GM19193 (cell line): ENCODE results near the gene SHISAL1.

Source experiments
- POLR2A ChIP-seq: IDR thresholded peaks from 4 replicates; pipeline ENCODE4 v1.6.1; 2011; ENCODE audit not compliant: insufficient read depth, insufficient read length; ENCODE audit errors: extremely low read depth

SHISAL1 gene

DNA sequence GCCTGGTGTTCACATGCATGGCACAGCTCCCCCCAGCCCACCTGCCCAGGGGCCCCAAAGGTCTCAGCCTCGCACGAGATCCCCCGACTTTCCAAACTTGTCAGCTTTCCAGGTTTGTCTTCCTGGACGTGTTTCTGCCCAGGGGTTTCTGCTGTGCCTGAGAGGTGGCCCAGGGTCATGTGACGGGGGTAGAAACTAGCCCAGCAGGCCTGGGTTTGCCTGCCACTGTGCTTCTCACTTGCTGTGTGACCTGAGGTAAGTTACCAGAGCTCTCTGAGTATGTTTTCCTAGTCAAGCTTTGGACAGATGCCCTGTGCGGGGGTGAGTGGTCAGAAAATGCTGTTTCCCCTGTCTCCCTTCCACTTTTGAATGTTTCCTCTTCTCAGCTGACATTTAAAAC, 38.3 kb upstream of the SHISAL1 start:
- TF ChIP-seq POLR2A, result no peak

DNA sequence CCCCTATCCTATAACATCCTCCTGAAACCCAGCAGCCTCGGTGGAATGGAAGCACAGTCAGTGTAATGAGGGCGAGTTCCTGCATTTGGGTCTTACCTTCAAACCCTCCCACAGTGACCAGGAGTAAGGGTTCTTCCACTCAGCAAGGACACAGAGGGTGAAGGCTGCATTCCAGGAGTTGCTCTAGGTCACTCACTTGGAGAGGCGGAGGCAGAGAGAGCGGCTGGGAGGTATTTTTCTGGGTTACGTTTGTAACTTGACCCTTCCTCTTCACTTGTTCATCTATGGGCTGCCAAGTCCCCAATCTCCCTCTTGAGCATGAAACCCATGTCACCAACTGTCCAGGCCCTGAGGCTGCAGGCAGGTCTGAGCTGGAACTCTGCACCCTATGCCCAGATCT, 36.8 kb upstream of the SHISAL1 start:
- no peak for TF ChIP-seq POLR2A

DNA sequence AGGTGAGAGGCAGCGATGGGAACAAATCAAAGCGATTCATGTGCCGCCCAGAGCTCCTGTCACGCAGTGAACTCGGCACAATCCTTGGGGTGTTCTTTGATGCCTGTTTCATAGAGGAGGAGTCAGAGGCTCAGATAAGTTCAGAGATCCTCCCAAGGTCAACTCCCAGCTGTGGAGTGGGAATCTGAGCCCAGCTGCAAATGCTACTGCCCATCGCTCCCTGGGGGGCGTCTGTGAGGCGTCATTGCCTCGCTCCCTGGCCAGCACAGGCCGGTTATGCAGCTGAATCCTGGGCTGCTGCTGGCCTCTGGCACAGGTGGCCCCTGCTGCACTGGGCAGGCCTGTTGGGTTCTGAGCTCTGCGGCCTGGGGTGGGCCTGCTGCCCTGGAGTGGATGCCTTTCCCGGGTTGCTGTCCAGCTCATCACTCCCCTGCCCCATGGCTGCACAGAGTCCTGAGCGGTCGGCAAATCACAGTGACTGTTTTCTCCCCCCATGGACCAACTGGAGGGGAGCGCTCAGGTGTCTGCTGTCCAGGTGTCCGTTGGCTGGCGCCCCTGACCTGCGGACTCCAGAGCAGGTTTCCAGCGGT, 36.3 kb upstream of the SHISAL1 start:
- TF ChIP-seq POLR2A, result no peak

DNA sequence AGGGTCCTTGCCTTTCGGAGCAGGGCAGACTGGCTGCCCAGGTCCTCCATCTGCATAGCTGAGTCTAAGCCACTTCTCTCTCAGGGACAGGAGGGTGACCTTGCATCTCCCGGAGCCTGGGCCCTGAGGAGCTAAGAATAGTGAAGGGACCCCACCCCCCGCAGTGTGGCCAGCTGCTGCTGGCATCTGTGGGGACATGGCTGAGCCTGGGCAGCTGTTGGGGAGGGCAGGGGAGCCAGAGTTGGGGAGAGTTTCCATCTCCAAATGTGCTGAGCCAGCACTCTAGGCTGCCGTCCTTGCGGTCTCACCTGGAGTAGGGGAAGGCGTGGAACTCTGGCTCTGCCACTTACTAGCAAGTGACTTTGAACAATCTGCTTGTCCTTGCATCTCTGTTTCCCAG, 34.8 kb upstream of the SHISAL1 start:
- TF ChIP-seq POLR2A, result no peak

DNA sequence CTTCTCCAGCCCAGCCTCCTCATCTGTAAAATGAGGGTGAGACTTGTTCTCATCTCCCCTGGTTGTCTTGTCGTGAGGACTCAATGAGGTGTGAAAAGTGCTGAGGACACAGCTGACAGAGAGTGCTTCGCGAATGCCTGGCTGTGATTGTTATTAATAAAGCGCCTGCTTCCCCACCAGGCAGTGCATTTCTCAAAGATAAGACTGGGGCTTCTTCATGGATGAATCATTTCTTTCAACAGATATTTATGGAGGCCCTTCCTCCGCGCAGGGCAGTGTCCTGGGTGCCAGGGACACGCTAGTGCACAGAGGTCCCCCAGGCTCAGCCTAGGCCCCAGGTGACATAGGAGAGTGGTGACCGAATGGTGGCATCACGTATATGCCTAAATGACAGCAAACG, 34.3 kb upstream of the SHISAL1 start:
- TF ChIP-seq POLR2A, result no peak

DNA sequence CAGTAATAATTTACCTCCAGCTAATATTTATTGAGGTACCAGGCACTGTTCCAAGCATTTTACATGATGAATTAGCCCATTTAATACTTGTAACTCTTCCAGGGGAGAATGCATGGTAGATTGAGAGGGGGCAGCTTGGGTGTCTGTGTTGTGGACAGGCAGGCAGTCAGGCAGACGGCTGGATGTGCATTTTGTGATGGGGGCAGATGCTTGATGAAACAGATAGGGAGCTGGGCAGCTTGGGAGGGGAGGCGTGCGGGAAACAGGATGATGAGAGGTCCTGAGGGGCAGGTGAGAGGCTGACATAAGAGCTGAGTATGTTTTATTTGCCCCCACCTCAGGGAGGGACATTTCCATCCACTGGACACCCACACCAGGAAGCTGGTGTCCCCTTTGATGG, 33.1 kb upstream of the SHISAL1 start:
- TF ChIP-seq POLR2A, result no peak

DNA sequence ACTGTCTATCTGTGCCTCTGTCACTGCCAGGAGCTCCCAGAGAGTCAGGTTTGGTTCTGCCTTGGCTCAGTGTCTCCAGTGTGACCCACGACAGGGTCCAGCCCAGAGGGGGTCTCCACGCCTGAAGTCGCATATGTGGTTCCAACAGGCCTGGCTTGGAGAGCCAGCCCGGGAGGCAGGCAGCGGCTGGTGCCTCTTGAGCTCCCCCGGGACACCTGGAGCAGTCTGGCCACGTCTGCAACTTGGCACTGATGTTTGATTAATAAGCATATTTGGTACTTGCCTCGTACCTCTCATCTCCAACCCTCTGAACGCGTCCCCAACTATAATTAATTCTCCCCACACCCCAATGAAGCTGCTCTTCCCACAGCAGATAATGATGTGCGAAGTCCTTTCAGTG, 31.7 kb upstream of the SHISAL1 start:
- no peak for TF ChIP-seq POLR2A

DNA sequence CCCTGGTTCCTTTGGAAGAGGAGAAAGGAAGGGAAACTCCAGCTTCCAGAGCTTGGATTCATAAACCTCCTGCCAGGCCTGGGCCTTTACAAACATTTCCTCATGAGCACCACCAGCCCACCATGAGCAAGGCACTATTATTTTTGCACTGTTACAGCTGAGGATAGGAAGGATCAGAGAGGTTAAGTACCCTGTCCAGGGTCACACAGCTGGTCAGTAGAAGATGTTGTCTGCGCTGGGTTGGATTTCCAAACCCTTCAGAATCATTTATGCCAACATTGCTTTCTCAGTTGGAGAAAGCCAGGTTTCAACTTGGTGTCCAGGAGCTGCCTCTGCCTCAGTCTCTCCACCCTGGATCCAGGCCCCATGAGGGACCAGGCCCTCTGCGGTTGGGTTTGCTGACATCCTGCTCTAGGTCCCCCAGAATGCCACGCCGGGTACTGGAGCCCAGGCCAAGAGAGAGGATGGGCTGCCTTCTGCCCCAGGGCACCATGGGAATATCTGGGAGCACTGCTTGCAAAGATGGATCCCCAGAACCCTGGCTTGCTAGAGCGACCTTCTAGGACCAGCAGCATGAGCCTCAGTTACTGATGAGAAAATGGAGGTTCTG, 29.7 kb upstream of the SHISAL1 start:
- TF ChIP-seq POLR2A, result no peak

DNA sequence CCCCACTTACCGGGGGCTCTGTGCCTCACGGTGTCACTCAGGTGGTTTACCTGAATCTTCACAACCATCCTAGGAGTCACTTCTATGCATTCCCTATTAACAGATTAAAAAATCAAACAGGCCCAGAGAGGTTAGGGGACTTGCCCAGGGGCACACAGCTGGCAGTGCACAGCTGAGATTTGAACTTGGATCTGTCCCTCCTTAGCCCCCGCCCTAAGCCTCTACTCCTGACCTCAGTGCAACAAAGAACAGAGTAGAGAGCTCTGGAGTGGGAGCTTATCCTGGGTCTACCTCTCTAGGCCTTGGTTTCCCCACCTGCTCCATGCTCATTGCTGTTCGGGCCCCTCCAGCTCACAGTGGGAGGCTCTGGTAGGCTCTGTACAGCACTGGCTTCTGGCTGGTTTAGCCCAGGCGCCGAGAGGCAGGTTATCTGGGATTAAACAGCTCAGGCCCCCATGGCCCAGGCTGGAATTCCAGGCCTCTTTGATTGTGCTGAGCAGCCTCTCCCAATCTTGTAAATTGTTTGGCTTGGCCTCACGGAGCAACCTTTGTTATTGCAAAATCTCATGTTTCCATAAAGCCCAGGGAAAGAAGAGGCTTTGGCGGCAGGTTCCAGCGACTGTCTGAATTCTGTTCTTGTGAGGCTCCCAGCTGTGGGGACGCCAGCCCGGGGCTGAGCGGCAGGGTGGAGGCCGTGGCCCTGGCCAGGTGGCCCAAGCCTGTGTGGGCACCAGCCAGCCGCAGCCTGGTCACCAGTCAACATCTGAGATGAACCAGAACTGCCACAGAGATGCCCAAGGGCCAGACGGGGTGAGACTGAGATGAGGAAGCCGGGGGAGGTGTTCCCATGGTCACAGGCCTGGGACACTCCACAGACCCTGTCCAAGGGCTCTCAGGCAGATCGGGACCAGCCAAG, 28.9 kb upstream of the SHISAL1 start:
- no peak for TF ChIP-seq POLR2A

DNA sequence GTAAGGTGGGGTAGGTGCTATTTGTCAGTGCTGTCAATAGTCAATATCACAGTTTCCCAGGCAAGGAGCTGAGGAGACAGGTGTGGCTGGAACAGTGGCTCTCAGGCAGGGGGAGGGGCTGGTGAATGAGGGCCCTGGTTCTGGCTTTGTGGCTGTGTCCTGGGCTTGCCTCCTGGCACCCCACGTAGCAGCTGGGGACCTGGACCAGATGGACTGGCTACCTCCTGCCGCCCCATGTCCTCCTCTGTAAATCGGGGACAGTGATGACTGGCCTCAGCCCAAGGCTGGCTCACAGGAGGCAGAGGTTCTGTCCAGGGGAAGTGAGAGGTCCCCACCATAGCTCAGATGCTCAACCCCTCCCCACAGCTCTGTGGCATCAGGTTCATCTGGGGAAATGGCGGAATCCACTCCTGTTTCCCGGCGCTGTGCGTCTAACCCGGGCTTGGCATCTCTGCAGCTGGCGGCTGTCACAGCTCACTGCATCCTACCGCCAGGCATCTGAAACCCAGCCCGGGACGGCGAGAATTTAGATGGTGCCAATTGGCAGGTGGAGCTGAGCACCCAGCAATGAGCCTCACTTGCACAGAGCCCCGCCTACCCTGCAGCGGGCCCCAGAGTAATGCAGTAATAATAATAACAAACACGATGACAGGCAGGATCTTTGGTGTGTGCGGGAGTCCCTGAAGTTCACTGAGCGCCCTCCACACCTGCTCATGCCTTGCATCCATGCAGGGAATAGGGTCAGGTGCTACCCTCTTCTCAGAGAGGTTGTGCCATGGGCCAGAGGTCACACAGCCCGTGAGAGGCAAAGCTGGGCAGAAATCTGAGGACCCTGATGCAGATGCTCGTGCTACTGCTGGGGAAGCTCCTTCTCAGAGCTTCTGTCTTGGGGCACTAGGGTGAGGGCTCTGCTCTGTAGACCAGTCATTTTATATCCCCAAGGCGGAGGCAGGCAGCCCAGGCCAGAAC, 27.8 kb upstream of the SHISAL1 start:
- TF ChIP-seq POLR2A, result no peak

DNA sequence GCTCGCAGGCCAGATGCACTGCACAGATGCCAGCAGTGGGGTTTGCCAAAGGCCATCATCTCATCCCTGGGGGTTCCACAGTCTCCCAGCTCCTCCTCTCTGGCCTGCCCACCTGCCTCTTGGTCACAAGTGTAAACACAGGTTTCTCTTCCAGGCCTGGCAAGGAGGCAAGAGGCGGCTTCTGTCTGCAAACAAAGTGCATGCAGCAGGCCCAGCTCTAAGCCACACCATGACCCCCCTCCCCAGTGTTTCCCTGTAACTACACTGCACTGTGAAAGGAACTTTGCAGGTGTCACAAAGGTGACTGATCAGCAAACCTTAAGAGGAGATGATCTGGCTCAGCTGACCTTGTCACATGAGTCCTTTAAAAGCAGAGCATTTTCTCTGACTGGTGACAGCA, 26.2 kb upstream of the SHISAL1 start:
- no peak for TF ChIP-seq POLR2A

DNA sequence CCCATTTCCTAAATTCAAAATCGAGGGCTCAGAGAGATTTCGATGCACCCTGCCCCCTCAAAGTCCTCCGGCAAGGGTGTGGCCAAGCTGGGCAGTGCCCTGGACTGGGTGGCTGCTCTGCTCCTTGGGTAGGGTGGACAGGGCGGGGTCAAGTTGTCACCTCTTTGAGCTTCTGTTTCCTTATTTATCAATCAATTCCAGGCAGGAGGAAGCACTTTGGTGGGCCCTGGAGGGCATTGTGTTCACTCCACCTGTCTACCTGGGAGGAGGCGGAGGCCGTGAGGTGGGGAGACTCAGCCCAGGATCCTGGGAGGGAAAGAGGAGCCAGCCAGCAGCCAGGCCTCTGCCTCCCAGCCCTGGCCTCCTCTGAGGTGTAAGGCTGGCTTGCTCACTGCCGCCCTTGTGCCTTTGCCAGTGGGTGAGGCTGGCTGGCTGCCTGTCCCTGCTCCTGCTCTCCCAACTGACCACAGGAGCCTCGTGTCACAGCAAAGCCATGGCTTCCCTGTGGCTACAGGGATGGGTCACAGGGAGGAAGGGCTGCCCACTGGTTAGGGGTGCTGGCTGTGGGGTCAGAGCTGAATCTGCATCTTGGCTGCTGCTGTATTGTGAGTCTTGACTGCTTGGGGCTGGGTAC, 25.5 kb upstream of the SHISAL1 start:
- TF ChIP-seq POLR2A, result no peak

DNA sequence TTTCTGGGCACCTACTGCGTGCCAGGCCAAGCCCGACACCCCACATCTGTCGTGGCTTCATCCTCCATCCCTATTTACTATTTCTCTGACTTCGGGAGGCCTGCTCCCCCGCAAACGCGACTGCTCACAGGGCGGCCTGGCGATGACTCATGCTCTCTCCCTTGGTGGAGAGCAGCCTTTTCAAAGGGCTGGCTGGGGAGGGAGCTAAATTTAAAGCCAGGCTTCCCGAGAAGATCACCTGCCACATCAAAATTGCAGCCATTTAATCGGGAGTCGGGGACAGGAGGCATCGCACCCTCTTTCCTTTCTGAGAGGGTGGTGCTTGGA, 24.9 kb upstream of the SHISAL1 start:
- TF ChIP-seq POLR2A, result no peak

DNA sequence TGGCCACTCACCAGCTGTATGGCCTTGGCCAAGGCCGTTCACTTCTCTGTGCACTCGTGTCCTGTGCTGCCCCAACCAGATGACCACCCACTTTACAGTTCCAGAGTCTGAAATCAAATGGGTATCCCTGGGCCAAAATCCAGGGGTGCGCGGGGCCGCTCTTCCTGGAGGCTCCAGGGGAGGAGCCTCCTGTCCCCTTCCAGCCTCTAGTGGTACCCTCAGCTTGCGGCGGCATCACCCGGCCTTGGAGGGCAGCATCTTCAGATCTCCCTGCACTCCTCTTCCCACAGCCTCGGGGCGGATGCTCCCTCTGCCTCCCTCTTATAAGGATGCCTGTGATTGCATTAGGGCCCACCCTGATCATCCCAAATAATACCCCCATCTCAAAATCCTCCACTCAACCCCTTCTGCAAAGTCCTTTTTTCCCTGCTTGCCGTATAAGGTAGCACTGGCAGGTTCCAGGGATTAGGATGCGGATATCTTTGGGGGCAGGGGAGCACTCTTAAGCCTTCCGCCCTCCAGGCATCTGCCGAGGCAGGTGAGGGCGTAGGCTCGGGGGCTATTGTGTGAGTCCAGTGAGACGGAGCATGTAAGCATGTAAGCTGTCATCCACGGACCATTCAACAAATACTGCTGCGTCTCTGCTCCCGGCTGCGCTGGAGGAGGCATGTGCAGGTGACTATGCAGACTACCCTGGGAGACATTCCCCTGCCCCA, 24.4 kb upstream of the SHISAL1 start:
- no peak for TF ChIP-seq POLR2A
